K562 (cell line): ENCODE results near the gene SP6.

Source experiments
- JUND ChIP-seq, 2 experiments: IDR thresholded peaks; 2 replicates in 1 of 2; 3 replicates in 1 of 2; pipeline ENCODE4 v1.6.1; 2011; ENCODE audit warnings: borderline replicate concordance in 2 of 2, low read depth in 2 of 2, low read length in 2 of 2, improper control_type of control experiment in 1 of 2, missing biosample characterization in 1 of 2, missing genetic modification characterization in 1 of 2, missing genetic modification reagents in 1 of 2
- L3MBTL2 ChIP-seq: fragments of 450-650 bp; IDR thresholded peaks from 2 replicates; pipeline ENCODE4 v1.6.1; 2016; ENCODE audit warnings: mild to moderate bottlenecking, moderate library complexity
- MTA3 ChIP-seq: fragments of 450-650 bp; formaldehyde crosslinking; IDR thresholded peaks from 2 replicates; pipeline ENCODE4 v1.6.1; 2017; ENCODE audit warnings: mild to moderate bottlenecking, borderline replicate concordance

GRCh38 chr17:47896672-47897490, 45.9 kb upstream of the SP6 start:
- TF ChIP-seq JUND (IDR thresholded peaks at IDR 0.05; ENCODE audit: borderline replicate concordance, low read depth, low read length) (no peak), JUND (tag; IDR thresholded peaks at IDR 0.05; ENCODE audit: borderline replicate concordance, low read depth, low read length) (no peak), L3MBTL2 (no peak), MTA3 (no peak)
